AG09319 (cell line): ENCODE data around the gene PCDHGA1.

Source experiments
- DNase-seq: peaks from one replicate; pipeline ENCODE4 v3.0.0-alpha.2; 2010; ENCODE audit warnings: low read depth; ENCODE audit errors: extremely low read depth
- TF ChIP-seq, protein P1 (sequence below): IDR thresholded peaks from 2 replicates; pipeline ENCODE4 v1.5.1; 2011; ENCODE audit warnings: low read depth, mild to moderate bottlenecking, inconsistent platforms, low read length, moderate library complexity

The PCDHGA1 gene

DNA sequence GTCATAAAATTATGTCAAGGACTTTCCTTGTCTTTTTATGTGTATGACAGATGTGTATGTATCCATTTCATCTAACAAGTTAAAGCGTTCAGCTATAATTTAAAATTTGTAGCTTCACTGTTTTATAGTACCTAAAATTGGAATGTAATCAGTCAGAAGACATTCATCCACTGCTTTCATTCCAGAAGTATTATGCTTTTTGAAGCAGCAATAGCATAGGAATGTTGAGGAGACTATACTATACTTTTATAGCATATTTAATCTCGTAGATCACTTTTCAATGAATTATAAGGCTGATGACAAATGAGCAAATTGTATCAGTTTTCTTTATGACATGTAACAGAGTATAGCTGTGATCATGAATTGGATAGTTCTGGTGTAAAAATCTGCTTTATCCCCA, 106.9 kb downstream of the PCDHGA1 start:
- TF ChIP-seq, protein P1, sequence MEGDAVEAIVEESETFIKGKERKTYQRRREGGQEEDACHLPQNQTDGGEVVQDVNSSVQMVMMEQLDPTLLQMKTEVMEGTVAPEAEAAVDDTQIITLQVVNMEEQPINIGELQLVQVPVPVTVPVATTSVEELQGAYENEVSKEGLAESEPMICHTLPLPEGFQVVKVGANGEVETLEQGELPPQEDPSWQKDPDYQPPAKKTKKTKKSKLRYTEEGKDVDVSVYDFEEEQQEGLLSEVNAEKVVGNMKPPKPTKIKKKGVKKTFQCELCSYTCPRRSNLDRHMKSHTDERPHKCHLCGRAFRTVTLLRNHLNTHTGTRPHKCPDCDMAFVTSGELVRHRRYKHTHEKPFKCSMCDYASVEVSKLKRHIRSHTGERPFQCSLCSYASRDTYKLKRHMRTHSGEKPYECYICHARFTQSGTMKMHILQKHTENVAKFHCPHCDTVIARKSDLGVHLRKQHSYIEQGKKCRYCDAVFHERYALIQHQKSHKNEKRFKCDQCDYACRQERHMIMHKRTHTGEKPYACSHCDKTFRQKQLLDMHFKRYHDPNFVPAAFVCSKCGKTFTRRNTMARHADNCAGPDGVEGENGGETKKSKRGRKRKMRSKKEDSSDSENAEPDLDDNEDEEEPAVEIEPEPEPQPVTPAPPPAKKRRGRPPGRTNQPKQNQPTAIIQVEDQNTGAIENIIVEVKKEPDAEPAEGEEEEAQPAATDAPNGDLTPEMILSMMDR: no peak
- DNase-seq: no peak

GRCh38 chr5:141439411-141440141, 109.3 kb downstream of the PCDHGA1 start:
- TF ChIP-seq, protein P1: no peak
- no peak for DNase-seq

- DNase-seq: no peak
- TF ChIP-seq, protein P1: no peak
These were observed 110.0 kb downstream of the PCDHGA1 start for GRCh38 chr5:141440341-141440740.

DNA sequence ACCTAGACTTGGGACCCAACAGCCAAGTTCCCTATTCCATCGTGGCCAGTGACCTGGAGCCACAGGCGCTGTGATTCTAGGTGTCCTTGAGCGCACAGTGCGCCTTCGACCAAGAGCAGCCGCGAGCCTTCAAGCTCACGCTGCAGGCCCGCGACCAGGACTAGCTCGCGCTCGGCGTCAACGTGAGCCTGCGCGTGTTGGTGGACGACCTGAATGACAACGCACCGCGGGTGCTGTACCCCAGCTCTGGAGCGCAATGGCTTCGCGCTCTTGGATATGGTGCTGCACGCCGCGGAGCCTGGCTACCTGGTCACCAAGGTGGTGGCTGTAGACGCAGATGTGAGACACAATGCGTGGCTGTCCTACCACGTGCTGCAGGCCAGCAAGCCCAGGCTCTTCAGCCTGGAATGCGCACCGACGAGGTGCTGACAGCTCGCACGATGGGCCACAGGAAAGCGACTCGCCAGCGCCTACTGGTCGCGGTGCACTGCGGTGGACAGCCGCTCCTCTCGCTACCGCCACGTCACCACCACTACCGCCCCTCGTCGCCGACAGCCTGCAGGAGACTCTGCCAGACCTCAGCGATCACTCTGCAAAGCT, 111.4 kb downstream of the PCDHGA1 start:
- TF ChIP-seq, protein P1: no peak
- DNase-seq: no peak

- TF ChIP-seq, protein P1: no peak
- no peak for DNase-seq
These were observed 135.0 kb downstream of the PCDHGA1 start for GRCh38 chr5:141465351-141465750.

GRCh38 chr5:141475625-141476131, 145.4 kb downstream of the PCDHGA1 start, which contains the start of gene PCDHGC3:
Gene PCDHGC3, plus strand, starts transcription at chr5:141475966. Its CDS starts 151 bp downstream, at chr5:141476117.
- peak; percentile 88 for DNase-seq
- TF ChIP-seq, protein P1: peak; percentile 46

DNA sequence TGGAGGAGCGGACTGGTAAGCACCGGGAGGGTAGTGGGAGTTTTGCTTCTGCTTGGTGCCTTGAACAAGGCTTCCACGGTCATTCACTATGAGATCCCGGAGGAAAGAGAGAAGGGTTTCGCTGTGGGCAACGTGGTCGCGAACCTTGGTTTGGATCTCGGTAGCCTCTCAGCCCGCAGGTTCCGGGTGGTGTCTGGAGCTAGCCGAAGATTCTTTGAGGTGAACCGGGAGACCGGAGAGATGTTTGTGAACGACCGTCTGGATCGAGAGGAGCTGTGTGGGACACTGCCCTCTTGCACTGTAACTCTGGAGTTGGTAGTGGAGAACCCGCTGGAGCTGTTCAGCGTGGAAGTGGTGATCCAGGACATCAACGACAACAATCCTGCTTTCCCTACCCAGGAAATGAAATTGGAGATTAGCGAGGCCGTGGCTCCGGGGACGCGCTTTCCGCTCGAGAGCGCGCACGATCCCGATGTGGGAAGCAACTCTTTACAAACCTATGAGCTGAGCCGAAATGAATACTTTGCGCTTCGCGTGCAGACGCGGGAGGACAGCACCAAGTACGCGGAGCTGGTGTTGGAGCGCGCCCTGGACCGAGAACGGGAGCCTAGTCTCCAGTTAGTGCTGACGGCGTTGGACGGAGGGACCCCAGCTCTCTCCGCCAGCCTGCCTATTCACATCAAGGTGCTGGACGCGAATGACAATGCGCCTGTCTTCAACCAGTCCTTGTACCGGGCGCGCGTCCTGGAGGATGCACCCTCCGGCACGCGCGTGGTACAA, 146.0 kb downstream of the PCDHGA1 start:
- TF ChIP-seq, protein P1: no peak
- peak; percentile 64 for DNase-seq
